ENCODE data around the gene HNRNPUL1.

Gene HNRNPUL1

GRCh38 chr19:41353466-41354342, 89.5 kb downstream of the HNRNPUL1 start, which contains the start of gene TGFB1:
Gene TGFB1, minus strand, starts transcription at chr19:41353922. Its CDS starts 878 bp downstream, at chr19:41353044.
- peak; percentile 99 for DNase-seq (ENCODE audit: low spot score)

- DNase-seq (ENCODE audit: low spot score): no peak
These were observed 90.3 kb downstream of the HNRNPUL1 start for GRCh38 chr19:41354343-41354953.

- DNase-seq (ENCODE audit: low spot score): no peak
These were observed 90.9 kb downstream of the HNRNPUL1 start for GRCh38 chr19:41355035-41355434.

- DNase-seq (ENCODE audit: low spot score): no peak
These were observed 91.6 kb downstream of the HNRNPUL1 start for GRCh38 chr19:41355802-41356201.

GRCh38 chr19:41356984-41357739, 93.0 kb downstream of the HNRNPUL1 start:
- no peak for DNase-seq (ENCODE audit: low spot score)

Measured in HuH-7 (cell line).